AG08396 (cell line): ENCODE data around the gene ZMYND8.

ENCODE experiments used
- DNase-seq: peaks from one replicate; pipeline ENCODE4 v3.0.0; 2012; ENCODE audit warnings: low spot score, mixed read lengths

The ZMYND8 gene

DNA sequence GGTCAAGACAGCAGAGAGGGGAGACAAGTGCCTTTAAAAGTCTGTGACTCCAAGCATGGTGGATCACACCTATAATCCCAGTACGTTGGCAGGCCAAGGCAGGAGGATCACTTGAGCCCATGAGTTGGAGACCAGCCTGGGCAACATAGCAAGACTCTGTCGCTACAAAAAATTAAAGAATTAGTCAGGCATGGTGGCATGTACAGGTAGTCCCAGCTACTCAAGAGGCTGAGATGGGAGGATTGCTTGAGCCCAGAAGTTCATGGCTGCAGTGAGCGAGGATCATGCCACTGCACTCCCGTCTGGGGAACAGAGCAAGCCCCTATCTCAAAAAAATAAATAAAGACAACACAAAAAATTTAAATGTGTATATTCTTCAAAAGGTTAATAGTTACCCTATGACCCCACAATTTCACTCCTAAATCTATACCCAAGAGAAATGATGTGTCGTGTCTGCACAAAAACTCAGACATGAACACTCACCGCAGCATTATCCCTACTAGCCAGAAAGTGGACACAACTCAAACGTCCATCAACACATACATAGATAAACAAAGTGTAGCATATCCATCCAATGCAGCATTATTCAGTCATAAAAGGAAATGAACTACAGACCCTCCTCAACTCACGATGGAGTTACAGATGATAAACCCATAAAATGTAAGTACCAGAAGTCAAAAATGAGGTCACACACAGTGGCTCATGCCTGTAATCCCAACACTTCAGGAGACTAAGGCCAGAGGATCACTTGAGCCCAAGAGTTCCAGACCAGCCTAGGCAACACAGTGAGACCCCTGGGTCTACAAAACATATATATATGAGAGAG lies 23.9 kb downstream of the ZMYND8 start:
- no peak for DNase-seq

DNA sequence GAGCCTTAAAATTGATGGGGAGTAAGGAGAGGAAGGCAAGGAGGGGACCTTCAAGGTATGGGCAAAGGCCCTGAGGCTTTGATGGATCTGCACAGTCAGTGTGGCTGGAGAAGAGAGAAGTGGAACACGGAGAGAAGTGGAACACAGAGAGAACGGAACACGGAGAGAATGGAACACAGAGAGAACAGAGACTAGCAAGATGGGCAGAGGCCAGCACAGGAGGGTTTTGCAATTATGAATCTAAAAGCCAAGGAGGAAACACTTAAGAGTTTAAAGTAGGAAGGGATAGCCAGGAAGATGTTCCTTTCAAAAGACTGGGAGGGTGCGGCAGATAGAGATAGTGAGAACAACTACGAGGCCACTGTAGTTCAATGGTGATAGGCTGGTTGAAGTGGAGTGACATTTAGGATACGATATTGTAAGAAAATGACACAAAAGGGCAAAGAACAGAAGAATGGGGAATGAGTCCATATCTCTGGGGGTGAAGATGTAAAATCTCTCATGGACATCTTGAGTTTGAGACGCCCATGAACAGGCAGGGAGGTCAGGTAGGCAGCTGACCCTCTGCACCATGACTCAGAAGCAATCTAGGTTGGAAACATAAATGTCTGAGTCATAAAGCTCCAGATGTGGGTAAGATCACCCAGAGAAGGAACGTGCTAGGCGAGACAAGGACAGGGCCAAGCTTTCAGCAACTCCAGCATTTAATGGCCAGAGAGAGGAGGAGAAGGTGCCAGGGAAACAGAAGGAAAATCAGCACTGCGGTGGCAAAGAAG lies 25.4 kb downstream of the ZMYND8 start:
- peak; percentile 65 for DNase-seq

DNA sequence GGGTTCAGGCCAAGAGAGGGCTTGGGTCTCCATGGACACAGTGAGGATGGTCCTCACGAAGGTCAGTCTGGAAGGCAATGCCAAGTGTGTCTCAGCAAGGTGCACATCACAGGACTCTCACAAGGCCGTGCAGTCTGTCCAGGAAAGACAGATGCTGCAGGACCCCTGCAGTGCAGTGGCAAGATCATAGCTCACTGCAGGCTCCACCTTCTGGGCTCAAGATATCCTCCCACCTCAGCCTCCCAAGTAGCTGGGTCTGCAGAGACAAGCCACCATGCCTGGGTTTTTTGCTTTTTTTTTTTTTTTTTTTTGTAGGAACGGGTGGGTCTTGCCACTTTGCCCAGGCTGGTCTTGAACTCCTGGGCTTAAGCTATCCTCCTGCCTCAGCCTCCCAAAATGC lies 26.4 kb downstream of the ZMYND8 start:
- DNase-seq: no peak

DNA sequence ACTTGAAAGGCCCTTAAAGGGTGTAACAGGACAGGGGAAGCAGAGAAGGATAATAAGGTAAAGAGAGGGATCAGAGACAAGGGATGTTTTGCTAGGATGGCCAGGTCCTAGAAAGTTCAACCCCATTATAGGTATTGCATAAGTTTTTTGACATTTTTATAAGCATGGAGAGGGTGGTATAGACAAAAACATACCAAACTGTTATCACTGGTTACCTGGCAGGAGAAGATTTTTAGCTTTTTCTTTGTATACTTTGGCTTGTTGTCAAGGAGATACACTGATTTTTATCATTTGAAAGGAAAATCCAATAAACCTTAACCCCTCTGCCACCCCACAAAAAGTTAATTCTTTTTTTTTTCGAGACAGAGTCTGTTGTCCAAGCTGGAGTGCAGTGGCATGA lies 28.4 kb downstream of the ZMYND8 start:
- no peak for DNase-seq

DNA sequence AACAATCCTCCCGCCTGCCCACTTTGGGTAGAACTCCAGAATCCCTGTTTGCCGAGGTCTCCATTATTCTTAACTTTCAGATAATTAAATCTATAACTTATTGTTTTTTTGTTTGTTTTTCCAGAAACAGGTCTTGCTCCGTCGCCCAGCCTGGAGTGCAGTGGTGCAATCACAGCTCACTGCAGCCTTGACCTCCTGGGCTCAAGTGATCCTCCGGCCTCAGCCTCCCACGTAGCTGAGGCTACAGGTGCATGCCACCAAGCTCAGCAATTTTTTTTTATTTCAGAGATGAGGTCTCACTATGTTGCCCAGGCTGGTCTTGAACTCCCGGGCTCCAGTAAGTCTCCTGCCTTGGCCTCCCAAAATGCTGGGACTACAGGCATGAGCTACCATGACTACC lies 28.8 kb downstream of the ZMYND8 start:
- DNase-seq: no peak

DNA sequence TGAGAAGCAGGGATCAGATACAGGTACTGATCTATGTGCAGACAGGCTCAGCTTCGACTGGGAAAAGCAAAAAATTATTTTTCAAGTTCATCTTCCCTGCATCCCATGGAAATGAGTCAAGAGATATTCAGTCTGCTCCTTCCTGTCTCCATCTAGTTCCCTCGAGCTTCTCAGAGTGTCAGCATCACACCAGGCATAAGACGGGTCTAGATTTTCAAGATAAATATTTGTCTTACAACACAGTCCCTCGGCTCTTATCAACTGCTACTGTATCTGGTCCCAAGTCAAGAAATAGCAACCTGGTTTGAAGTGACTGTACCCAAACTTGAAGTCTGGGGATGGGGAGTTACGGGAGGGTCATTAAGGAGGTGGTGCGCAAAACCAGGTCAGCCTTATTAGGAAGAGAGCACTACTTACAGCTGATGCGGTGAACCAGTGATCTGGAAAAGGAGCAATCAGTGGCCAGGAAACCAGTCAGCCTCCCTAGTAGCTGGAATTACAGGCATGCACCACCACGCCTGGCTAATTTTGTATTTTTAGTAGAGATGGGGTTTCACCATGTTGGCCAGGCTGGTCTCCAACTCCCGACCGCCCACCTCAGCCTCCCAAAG lies 29.7 kb downstream of the ZMYND8 start:
- no peak for DNase-seq

DNA sequence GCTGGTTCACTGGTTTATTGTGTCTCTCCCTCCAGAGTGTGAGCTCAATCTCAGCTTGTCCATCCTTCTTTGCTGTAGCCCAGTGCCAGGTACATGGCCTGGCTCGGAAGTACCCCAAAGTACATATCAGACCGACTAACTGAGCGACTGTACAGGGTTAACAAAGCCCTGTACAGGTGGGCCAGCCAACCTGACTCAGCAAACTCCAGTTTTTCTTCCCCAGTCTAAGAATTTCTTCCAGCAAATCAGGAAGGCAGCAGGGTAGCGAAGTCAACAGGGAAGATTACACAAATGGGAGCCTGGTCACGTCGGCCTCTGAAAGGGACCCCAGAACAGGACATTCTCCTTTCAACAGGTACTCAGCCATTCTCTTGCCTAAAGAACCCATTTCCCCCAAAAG lies 31.3 kb downstream of the ZMYND8 start:
- DNase-seq: no peak

DNA sequence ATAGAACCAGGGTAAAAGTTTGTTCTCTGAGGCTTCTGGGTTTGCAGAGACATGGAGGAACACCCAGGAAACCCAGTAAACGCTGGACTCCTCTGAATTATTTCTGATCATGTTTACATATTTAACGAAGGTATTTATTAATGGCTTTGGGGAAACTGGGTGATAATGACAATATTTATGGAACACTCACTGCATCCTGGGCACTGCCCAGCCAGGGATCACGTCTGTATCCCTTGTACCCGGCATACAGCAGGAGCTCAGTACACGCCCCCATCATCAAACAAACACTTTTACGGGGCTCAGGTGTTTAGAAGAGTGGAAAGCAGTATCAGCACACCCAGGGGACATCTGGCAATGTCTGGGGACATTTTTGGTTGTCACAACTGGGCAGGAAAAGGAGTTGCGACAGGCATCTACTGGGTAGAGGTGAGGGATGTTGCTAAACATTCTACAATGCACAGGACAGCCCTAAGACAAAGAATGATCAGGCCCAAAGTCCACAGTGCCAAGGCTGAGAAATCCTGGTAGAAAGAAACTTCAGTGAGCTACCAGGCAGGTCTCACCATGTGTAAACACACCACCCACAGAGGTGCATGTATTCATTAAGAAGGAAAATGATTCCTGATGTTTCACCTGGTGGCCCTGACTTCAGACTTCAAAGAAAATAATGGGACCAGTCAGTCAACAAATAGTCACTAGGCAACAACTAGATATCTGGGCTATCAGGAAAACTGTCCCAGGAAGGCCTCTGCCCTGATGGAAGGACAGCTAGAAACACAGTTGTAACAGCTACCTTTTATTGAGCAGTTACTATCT lies 35.3 kb downstream of the ZMYND8 start:
- DNase-seq: no peak

DNA sequence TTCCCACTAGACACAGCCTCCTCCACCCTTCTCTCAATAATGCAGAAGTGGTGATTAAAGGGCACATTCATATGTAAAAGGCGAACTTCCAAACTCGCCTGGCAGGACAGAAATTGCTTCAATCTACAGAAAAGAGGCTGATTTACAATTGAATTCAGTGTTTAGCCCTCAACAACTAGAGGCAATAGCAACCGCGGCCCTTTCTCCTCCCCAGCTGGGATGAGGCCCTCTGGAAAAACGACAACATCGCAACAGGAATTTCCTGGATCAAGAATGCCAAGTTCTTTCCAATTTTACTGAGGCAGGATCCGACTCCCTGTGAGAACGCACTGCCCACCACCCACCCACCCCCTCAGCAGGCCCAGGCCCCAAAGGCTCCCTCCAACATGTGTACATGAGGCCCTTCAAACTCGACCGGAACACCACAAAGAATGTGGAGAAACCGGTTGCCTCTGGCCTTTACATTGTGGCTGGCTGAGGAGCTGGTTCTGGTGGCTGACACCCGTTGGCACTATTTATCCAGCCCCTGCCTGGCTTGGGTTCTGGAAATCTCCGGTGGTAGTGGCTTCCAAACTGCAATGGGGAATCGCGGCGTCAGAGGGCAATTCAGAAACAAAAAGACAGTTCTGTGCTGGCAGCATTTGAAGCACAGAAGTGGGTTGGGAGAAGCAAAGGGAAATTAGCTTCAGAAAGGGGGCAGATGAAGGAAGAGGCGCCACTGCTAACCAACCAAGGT lies 36.8 kb downstream of the ZMYND8 start:
- peak; percentile 36 for DNase-seq

DNA sequence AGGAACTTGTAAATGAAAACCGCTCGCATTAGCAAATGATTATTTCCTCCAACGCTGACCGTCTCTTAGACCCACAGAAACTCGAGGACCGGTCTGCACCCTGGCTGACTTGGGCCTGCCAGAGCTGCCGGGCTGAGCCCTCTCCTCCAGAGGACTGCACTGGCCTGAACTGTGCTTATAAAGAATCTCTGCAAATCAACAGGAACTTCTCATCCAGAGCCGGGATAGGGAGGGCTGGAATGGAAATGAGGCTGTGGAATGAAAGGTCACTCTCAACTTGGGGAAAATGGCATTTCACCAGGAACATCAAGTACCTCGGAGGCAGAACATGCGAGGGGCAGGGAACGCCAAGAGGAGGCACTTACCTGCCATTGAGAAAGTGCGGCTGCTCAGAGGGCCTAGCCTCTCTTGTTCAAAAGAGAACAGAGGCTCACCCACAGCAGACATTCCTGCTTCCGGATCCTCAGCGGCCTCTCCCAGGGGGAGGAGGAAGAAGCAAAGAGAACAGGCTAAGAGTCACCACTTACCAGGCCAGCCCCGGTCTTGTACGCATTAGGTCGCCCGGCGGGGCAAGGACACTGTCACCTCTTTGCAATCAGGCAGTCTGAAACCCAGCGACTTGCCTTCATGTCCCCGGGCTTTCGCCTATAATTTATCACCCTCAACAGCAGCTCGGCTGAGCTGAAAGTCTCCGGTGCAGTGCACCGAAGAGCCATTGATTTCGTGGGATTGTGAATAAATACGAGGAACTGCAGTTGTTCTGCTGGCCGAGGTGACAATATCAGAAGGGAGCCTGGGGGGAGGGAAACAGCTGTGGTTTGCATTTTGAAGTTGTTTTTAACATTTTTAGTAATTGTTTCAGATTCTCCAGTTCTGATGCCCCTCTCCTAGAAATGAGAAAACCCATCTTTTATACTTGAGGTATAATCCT lies 37.6 kb downstream of the ZMYND8 start:
- DNase-seq: peak; percentile 48

DNA sequence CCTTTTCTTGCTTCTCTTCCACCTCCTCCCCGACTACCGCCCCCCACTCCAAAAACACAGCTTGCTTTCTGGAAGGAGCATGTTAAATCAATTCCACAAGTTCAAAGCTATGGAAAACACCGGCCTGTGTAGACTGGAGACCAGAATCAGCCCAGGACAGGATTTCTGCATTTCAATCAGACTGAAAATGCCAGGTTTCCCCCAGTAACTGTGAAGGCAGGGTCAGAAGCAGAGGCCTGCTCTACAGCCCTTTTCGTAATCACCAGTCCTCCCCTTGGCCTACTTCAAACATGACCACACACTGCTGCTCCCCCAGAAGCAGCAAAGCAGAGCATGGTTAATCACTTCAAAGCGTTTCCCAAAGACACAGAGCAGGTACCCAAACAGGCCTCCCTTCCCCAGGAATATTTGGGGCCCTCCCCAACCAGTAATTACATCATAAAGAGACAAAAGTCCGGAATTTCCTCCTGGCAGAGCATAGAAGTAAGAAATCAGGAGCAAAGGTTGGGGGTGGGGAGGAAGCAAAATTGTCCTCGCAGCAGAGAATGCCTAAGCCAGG lies 38.4 kb downstream of the ZMYND8 start:
- DNase-seq: peak; percentile 38

DNA sequence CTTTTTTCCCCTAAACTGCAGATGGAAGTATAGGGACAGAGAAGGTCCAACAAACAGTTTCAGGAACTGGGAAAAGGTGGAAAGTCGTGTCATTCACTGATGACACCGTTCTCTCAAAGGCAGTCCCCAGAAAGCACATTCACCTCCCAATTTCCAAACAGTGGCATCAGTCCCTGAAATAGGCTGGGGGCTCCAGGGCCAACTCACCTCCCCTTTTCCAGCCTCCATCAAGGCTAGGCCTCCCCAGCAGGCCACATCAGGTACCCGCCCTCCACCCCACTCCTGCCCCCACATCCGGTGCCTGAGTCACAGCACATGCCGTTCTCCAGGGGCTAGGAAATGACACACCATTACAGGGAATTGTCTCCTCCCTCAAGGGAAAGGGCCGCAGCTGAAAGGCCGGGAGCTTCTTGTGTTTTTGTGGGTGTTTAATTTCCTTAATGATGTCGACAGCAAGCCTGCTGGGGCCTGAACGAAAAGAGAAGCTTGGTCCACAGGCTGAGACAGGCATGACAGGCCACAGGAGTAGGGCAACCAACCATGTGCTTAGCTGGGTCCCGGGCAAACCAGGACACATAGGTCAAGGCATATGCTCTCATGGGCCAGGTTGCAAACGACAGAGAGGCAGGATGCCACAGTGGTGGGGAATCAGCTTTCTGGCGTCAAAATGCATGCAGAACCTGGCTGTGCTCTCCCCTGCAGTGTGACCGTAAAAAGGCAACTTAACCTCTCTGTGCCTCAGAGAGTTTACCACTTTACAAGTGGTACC lies 39.2 kb downstream of the ZMYND8 start:
- peak; percentile 86 for DNase-seq

DNA sequence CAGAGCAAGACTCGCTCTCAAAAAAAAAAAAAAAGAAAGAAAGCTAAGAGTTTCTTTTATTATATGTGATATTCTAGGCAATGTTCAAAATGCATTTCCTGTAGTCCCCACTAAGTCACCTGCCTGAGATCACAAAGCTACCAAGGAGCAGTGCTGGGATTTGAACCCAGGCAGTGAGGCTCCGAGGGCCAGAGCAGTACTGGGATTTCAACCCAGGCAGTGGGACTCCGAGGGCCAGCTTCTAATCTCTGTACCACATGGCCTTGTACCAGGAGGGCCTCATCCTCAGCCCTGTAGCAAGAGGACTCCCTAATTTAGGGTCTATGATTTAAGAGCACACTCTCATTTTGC lies 39.7 kb downstream of the ZMYND8 start:
- no peak for DNase-seq

DNA sequence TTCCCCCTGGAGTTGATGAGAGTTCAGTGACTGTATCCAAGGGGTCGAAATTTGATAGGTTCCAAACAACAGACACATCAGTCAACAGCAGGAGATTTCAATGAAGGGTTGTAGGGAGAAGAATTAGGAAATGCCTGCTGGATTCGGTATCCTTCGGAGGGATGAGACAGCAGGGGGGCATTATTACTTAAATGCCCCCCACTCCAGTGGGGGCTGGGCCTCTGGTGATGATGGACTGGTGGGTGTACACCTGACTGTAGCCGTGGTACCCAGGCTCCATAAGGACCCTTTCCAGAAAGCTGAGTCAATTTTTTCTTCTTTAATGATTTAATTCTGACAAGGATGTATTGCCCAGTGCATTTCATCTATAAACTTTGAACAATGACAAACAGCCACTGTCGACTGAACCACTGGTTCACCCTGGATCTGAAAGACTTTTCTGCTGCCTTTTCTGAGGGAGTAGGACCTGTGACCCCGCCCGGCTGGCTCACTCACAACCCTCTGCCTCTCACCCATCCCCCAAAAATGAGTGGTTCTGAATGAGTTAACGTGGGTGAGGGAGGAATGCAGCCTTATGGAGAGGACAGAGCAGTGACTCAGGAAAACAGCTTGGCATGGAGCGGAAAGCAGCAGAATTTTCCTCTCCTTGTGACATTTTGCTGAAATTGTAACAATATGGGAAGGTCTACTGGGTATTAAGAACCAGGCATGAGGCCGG lies 41.0 kb downstream of the ZMYND8 start:
- DNase-seq: peak; percentile 79

DNA sequence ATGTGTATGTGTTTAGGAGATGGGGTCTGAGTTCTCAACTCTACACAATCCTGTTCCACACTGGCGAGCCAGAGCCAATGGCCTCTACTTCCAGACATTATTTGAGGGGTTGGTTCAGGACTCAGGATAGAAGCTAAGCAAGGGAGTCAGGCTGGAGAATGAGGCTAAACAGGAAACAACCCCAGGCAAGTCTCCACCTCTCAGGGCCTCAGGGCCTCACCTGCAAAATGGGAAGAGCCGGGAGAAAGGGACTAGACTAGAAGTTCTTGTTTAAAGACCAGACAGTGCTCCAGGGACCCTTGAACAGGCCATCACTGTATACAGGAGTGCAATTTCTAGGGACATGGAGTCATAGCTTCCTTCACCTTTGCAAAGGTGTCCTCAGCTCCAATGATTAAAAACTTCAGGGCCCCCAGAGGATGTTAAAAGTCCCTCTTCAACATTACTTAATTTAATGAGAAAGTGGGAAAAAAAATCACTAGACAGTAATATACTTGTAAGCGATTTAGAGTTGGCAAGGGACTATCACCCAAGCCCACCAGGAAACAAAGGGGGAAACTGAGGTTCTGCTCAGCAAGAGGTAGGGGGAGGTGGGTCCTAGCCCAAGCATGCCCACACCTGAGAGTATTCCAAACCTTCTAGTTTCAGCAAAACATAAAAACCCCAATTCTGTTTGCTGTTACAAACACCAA lies 41.7 kb downstream of the ZMYND8 start:
- DNase-seq: no peak

DNA sequence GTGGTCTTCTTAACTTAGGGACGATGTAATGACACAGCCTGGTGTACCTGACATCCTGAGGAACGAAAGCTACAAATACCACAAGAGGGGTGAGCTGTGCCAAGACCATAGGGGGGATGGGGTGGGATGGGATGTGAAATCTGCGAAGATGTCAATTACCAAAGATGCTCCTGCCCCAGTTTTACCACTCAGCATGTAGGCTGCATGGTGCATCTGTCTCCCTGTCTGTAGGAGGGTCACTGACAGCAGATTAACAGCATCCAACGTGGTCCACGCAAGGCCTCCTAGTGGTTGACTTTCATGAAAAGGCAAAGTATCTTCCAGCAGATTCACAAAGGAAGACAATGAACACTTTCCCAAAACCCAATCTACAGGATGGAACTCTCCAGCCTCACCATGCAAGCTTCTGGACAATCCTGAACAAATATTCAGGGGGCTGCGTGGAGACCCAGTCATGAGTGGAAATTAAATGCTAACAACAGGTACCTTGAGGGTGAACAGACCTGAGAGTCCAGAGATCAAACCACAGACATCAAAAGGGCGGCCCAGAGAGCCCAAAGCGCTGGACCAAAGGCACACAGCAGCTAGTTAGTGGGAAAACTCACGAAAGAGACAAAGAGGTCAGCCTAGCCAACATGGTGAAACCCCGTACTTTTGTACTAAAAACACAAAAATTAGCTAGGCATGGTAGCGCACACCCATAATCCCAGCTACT lies 44.4 kb downstream of the ZMYND8 start:
- DNase-seq: no peak

DNA sequence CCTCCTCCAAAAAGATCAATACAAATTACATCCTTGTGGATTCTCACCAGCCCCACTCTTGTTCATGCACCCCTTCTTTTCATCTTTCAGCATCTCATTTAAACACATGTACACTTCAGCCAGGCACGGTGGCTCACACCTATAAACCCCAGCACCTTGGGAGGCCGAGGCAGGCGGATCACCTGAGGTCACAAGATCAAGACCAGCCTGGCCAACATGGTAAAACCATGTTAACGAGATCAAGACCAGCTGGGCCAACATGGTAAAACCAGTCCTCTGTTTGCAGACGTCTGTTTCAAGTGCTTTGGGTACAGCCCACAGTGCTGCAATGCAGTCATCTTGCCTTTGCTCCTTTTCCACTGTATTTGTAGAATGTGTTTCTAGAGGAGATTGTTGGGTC lies 45.3 kb downstream of the ZMYND8 start:
- no peak for DNase-seq
